Stomach (tissue), 9 donors: ENCODE results near the gene ANKRD23. TPM values are rescaled to one million over a fixed set of nuclear protein-coding genes. Genes with fewer than 3 reads are reported as not detected.

ENCODE experiments used
- DNase-seq, 2 donors: peaks; one replicate each; pipeline versions ENCODE4 v3.0.0 to v3.0.0-alpha.2; 2013 to 2019
- H3K27ac ChIP-seq, 5 donors: fragments of 200-600 bp in 4 of 5; sonication (generic) in 4 of 5; one replicate each; pipeline ENCODE4 v1.5.1; 2013 to 2019; ENCODE audit warnings: mild to moderate bottlenecking in 1 of 5, moderate library complexity in 1 of 5
- H3K27me3 ChIP-seq, 3 donors: fragments of 200-600 bp; sonication (generic); one replicate each; pipeline ENCODE4 v1.5.1; 2017 to 2019; ENCODE audit warnings: mixed run types in 1 of 3
- H3K36me3 ChIP-seq, 4 donors: fragments of 200-600 bp; sonication (generic); 1 replicate in 3 of 4; 2 replicates in 1 of 4; pipeline ENCODE4 v1.5.1; 2016 to 2019
- H3K4me1 ChIP-seq, 4 donors: fragments of 200-600 bp; sonication (generic); one replicate each; pipeline ENCODE4 v1.5.1; 2016 to 2019
- H3K4me3 ChIP-seq, 4 donors: fragments of 200-600 bp; sonication (generic) in 3 of 4; one replicate each; pipeline ENCODE4 v1.5.1; 2016 to 2019; ENCODE audit warnings: mild to moderate bottlenecking in 1 of 4
- H3K9me3 ChIP-seq, 4 donors: fragments of 200-600 bp; sonication (generic); one replicate each; pipeline ENCODE4 v1.5.1; 2016 to 2019
- CTCF ChIP-seq, 7 experiments: fragments of 450-650 bp in 4 of 7; fragments of 200-600 bp in 3 of 7; sonication (generic) in 3 of 7; IDR thresholded peaks; one replicate each; pipeline ENCODE4 v1.5.1; 2016 to 2019; ENCODE audit warnings: antibody characterized with exemption in 7 of 7, control low read depth in 2 of 7, mild to moderate bottlenecking in 1 of 7
- EP300 ChIP-seq: sonication (generic); formaldehyde crosslinking; IDR thresholded peaks from one replicate; pipeline ENCODE4 v1.6.1; 2017; ENCODE audit warnings: antibody characterized with exemption
- POLR2A ChIP-seq, 4 donors: fragments of 450-650 bp; IDR thresholded peaks; one replicate each; pipeline ENCODE4 v1.6.1; 2016; ENCODE audit warnings: antibody characterized with exemption in 4 of 4, control low read depth in 2 of 4, mild to moderate bottlenecking in 1 of 4, moderate library complexity in 1 of 4
- POLR2AphosphoS5 ChIP-seq, 3 donors: sonication (generic); formaldehyde crosslinking; IDR thresholded peaks; one replicate each; pipeline ENCODE4 v1.6.1; 2016; ENCODE audit warnings: antibody characterized with exemption in 3 of 3
- WGBS, 5 donors: extraction: QIAGEN DNeasy Blood & Tissue Kit in 3 of 5; methylation state at CpG; one replicate each; pipeline versions ENCODE4 v1.1.5 to v1.1.7; 2013 to 2018; 5-methylcytosine and 5-hydroxymethylcytosine counted together
- intact Hi-C: fragments of 100-400 bp; cut with DNase I; formaldehyde crosslinking; loops from one replicate; pipeline ENCODE4 v1.15.1; 2023; ENCODE audit warnings: low total_unique reads
- polyA plus RNA-seq, 3 donors: library from polyadenylated mRNA; stranded (reverse); fragments of 200-250 nt; gene quantifications; one replicate each; pipeline ENCODE4 v1.2.3, GENCODE V29; 2013
- total RNA-seq, 5 donors: library from RNA; depleted of rRNA; stranded (reverse); fragments of >200 nt; gene quantifications; one replicate each; pipeline versions ENCODE4 v1.1.0 to v1.2.3, GENCODE V29; 2014 to 2016
- donor health status: healthy with polysubstance abuse.
- donor health status: Bipolar disorder and iron deficiency.
- donor health status: healthy.

Gene ANKRD23
- total and polyA plus RNA-seq, 8 donors: 1.00 to 3.6 (median 2.3) TPM; not detected in 1

DNA sequence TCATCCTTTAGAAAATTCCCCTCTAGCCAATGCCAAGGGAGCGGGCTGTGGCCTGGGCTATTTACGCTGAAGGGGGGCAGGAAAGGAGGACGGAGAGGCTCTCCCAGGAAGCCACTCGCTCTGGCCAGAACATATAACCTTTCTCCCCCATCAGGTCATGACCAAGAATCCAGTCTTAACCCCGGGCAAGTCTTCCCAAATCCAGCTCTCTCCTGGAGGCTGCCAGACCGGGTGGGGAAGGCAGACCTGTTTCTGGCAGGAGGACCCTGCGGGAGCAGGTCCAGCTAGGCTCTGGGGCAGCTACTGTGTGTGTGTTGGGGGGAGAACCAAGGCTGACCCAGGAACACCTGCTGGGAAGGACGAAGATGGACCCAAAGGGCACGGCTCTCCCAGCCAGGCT is 39.5 kb upstream of the ANKRD23 start:
- Histone ChIP-seq H3K4me3 (no peak overlapping the region), H3K27ac (no peak overlapping the region), H3K4me1 (peaks cover 12 to 28% (median 18%) of the 10 kb centered on the region in 4 donors), H3K9me3 (no peaks in the 10 kb centered on the region), H3K36me3 (no peaks in the 10 kb centered on the region), H3K27me3 (no peaks in the 10 kb centered on the region)
- TF ChIP-seq POLR2AphosphoS5 (IDR thresholded peaks at IDR 0.05): no peak
- no peak for TF ChIP-seq POLR2A (IDR thresholded peaks at IDR 0.05)
- no peak for TF ChIP-seq EP300
- TF ChIP-seq CTCF (IDR thresholded peaks at IDR 0.05): no peak
- WGBS, 5 donors: 82 to 94% (median 83%) methylated on average over 7 to 9 of the region's 9 CpGs
- no peak for DNase-seq
- intact Hi-C loops: no loop called here

GRCh38 chr2:96882906-96883305 is 39.1 kb upstream of the ANKRD23 start:
- H3K4me1 ChIP-seq: peaks cover 8 to 24% (median 15%) of the 10 kb centered on the region in 4 donors
- H3K27me3 ChIP-seq: no peaks in the 10 kb centered on the region
- 85 to 94% (median 87%) methylated on average over 8 of the region's 8 CpGs for WGBS, 5 donors
- no peak overlapping the region for H3K27ac ChIP-seq
- intact Hi-C loops: no loop called here
- no peaks in the 10 kb centered on the region for H3K9me3 ChIP-seq
- H3K4me3 ChIP-seq: no peak overlapping the region
- DNase-seq: no peak
- H3K36me3 ChIP-seq: no peaks in the 10 kb centered on the region
- TF ChIP-seq CTCF (IDR thresholded peaks at IDR 0.05) (no peak), EP300 (no peak), POLR2AphosphoS5 (IDR thresholded peaks at IDR 0.05) (no peak), POLR2A (IDR thresholded peaks at IDR 0.05) (no peak)

DNA sequence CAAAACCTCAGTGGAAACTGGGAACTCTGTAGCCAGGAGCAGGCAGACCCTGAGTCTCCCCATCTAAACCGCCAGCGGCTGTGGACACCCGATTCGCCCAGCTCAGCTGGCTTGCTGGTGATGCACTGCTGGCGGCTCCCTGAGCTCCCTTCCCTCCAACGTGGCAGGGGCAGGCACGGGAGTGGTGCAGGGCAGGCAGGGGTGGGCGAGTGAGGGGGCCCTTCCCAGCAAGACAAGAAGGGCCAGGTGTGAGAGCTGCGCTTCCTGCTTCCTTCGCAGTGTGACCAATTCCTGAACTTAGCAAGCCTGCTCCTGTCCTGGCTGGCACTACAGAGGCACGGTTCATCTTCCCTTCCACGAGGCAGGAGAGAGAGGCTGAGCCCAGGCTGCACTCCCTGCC is 38.4 kb upstream of the ANKRD23 start:
- H3K4me1 ChIP-seq: peaks cover 3 to 17% (median 8%) of the 10 kb centered on the region in 4 donors
- no peaks in the 10 kb centered on the region for H3K36me3 ChIP-seq
- no peaks in the 10 kb centered on the region for H3K27me3 ChIP-seq
- TF ChIP-seq POLR2A (IDR thresholded peaks at IDR 0.05) (no peak), POLR2AphosphoS5 (IDR thresholded peaks at IDR 0.05) (no peak), CTCF (IDR thresholded peaks at IDR 0.05) (no peak), EP300 (no peak)
- no peaks in the 10 kb centered on the region for H3K9me3 ChIP-seq
- WGBS, 5 donors: 68 to 79% (median 74%) methylated on average over 10 to 12 of the region's 12 CpGs
- intact Hi-C loops: no loop called here
- H3K4me3 ChIP-seq: no peak overlapping the region
- H3K27ac ChIP-seq: no peak overlapping the region
- DNase-seq: peak in 1 of 2 donors; percentile 51

DNA sequence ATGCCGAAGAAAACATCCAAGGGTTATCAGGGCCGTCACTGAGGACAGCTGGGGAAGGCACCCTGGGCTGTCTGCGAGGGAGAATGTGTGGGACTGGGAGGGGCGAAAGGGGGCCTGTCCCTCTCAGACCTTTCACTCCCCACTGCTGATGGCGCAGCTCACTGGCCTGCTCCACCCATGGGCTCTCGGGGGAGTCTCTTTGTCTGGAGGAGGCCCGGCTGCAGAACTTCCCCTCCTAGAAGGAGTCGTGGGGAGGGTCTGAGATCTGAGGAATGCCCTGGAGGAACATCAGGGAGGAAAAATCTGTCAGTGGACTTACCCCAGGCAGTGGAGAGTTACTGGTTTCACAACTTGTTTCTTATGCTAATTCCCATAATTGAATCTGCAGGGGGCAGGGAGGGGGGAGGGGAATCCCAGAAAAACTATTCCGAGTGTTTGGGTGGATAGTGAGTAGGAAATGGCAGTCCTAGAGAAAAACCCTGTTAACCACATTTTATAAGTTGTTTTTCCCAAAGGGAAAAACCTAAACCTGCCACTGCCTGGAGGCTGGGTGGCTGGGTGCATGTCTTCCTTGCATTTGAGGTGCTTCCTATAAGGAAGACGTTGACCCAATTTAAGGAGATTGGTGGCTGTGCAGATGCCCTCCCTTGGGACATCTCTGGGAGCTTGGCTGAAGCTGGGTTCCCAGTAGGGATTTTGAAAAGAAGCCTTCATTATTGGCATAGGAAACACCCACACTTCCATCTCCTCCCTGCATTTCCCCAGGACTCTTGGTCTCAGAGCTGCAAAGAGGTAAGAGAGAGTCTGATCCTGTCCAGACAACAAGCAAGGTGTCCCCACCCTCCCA is 37.8 kb upstream of the ANKRD23 start:
- TF ChIP-seq CTCF (IDR thresholded peaks at IDR 0.05): no peak
- TF ChIP-seq POLR2A (IDR thresholded peaks at IDR 0.05): no peak
- no peak for TF ChIP-seq EP300
- no peak for TF ChIP-seq POLR2AphosphoS5 (IDR thresholded peaks at IDR 0.05)
- intact Hi-C loops: no loop called here
- 63 to 83% (median 69%) methylated on average over 10 of the region's 10 CpGs for WGBS, 5 donors
- Histone ChIP-seq H3K27ac (no peak overlapping the region), H3K9me3 (no peaks in the 10 kb centered on the region), H3K36me3 (no peaks in the 10 kb centered on the region), H3K27me3 (no peaks in the 10 kb centered on the region), H3K4me3 (no peak overlapping the region), H3K4me1 (peaks cover 0 to 11% (median 4%) of the 10 kb centered on the region in 4 donors)
- DNase-seq: peak in 1 of 2 donors; percentile 60
